HepG2 (cell line): ENCODE measurements around the gene NT5C2. TPM values are rescaled to one million over a fixed set of nuclear protein-coding genes. Genes with fewer than 3 reads are reported as not detected.
A peak's percentile ranks its signal among the peaks of the same experiment; 100 is the strongest.

ENCODE experiments used
- ADNP ChIP-seq: sonication (generic); formaldehyde crosslinking; IDR thresholded peaks from 2 replicates; pipeline ENCODE4 v1.4.0; 2020; ENCODE audit warnings: missing genetic modification reagents
- CAMTA2 ChIP-seq: sonication (generic); formaldehyde crosslinking; IDR thresholded peaks from 2 replicates; pipeline ENCODE4 v1.4.0; 2020; ENCODE audit warnings: mild to moderate bottlenecking, missing genetic modification reagents, borderline replicate concordance
- EED ChIP-seq: sonication (generic); formaldehyde crosslinking; IDR thresholded peaks from 2 replicates; pipeline ENCODE4 v1.5.0; 2020; ENCODE audit warnings: mild to moderate bottlenecking, missing genetic modification reagents
- FOSL2 ChIP-seq: sonication (generic); formaldehyde crosslinking; IDR thresholded peaks from 2 replicates; pipeline ENCODE4 v1.4.0; 2020; ENCODE audit warnings: missing genetic modification reagents
- GPN1 ChIP-seq: sonication (generic); formaldehyde crosslinking; IDR thresholded peaks from 2 replicates; pipeline ENCODE4 v1.5.1; 2020; ENCODE audit warnings: missing genetic modification reagents, borderline replicate concordance
- HMG20B ChIP-seq: conservative IDR thresholded peaks from 2 replicates; pipeline ENCODE4 v1.6.1; 2016; ENCODE audit warnings: missing genetic modification reagents, missing compliant biosample characterization
- HOXA7 ChIP-seq: sonication (generic); formaldehyde crosslinking; IDR thresholded peaks from 2 replicates; pipeline ENCODE4 v1.8.1; 2022; ENCODE audit warnings: mild to moderate bottlenecking, missing genetic modification reagents, moderate library complexity
- HOXD1 ChIP-seq: sonication (generic); formaldehyde crosslinking; IDR thresholded peaks from 2 replicates; pipeline ENCODE4 v1.5.0; 2020; ENCODE audit warnings: missing genetic modification reagents
- IRF1 ChIP-seq: sonication (generic); formaldehyde crosslinking; IDR thresholded peaks from 2 replicates; pipeline ENCODE4 v1.4.0; 2020; ENCODE audit warnings: low read depth, mild to moderate bottlenecking, missing genetic modification reagents
- KDM6A ChIP-seq: IDR thresholded peaks from 2 replicates; pipeline ENCODE4 v1.6.1; 2016; ENCODE audit warnings: low read depth
- KLF12 ChIP-seq: sonication (generic); formaldehyde crosslinking; IDR thresholded peaks from 2 replicates; pipeline ENCODE4 v1.4.0; 2020; ENCODE audit warnings: missing genetic modification reagents, borderline replicate concordance
- LCORL ChIP-seq, 2 experiments: fragments of 450-650 bp in 1 of 2; sonication (generic) in 1 of 2; formaldehyde crosslinking in 1 of 2; IDR thresholded peaks; 2 replicates each; pipeline versions ENCODE4 v1.5.0 to v1.6.1; 2017 to 2020; ENCODE audit warnings: antibody characterized with exemption in 1 of 2, missing genetic modification reagents in 1 of 2
- SMAD1 ChIP-seq: sonication (generic); formaldehyde crosslinking; IDR thresholded peaks from 2 replicates; pipeline ENCODE4 v1.4.0; 2020; ENCODE audit warnings: missing genetic modification reagents, low read depth, mild to moderate bottlenecking, borderline replicate concordance
- TSC22D2 ChIP-seq: sonication (generic); formaldehyde crosslinking; IDR thresholded peaks from 2 replicates; pipeline ENCODE4 v1.5.1; 2020; ENCODE audit warnings: missing genetic modification reagents, mild to moderate bottlenecking, borderline replicate concordance
- ZBED4 ChIP-seq: sonication (generic); formaldehyde crosslinking; IDR thresholded peaks from 2 replicates; pipeline ENCODE4 v1.4.0; 2020; ENCODE audit warnings: missing genetic modification reagents, borderline replicate concordance
- ZNF451 ChIP-seq: sonication (generic); formaldehyde crosslinking; IDR thresholded peaks from 2 replicates; pipeline ENCODE4 v1.5.0; 2020; ENCODE audit warnings: mild to moderate bottlenecking, missing genetic modification reagents
- ZNF589 ChIP-seq: sonication (generic); formaldehyde crosslinking; conservative IDR thresholded peaks from 2 replicates; pipeline ENCODE4 v1.8.0; 2022; ENCODE audit warnings: mild to moderate bottlenecking, moderate library complexity, missing genetic modification reagents
- ZNF749 ChIP-seq: sonication (generic); formaldehyde crosslinking; IDR thresholded peaks from 2 replicates; pipeline ENCODE4 v1.8.0; 2022; ENCODE audit warnings: mild to moderate bottlenecking, missing genetic modification reagents, moderate library complexity, borderline replicate concordance
- ZSCAN9 ChIP-seq: IDR thresholded peaks from 2 replicates; pipeline ENCODE4 v1.6.1; 2016; ENCODE audit warnings: borderline replicate concordance
- polyA plus RNA-seq, 8 experiments: library from polyadenylated mRNA; depleted of rRNA in 3 of 8; stranded (reverse) in 7 of 8; unstranded in 1 of 8; fragments of >200 nt; fragmentation: Illumina TruSeq in 4 of 8; extraction: Trizol in 4 of 8; gene quantifications; 2 replicates each; pipeline versions ENCODE4 v1.2.1 to v1.2.3, GENCODE V29; 2011 to 2016; ENCODE audit warnings: low read depth in 4 of 8, missing spikeins in 1 of 8, mixed read lengths in 1 of 8; ENCODE audit not compliant: insufficient read depth in 1 of 8
- total RNA-seq, 5 experiments: library from RNA; depleted of rRNA; stranded (reverse); fragments of >200 nt; fragmentation: Illumina TruSeq; extraction: Trizol; gene quantifications; 2 replicates each; pipeline ENCODE4 v1.2.3, GENCODE V29; 2016; ENCODE audit warnings: low read depth in 1 of 5
- TF ChIP-seq, protein P1 (sequence below): sonication (generic); formaldehyde crosslinking; IDR thresholded peaks from 2 replicates; pipeline ENCODE4 v1.5.0; 2020; ENCODE audit warnings: missing genetic modification reagents
- TF ChIP-seq, protein P2 (sequence below): sonication (generic); formaldehyde crosslinking; IDR thresholded peaks from 2 replicates; pipeline ENCODE4 v1.9.0; 2022; ENCODE audit warnings: missing genetic modification reagents, mild to moderate bottlenecking, borderline replicate concordance

The NT5C2 gene
- total and polyA plus RNA-seq, 2 of the 13 experiments (the other 11 are each of a cell fraction or from before 2014, with no cell fraction given), result 40.6 to 55.2 TPM

- peak; percentile 73; the same call in 1 of the 2 replicates for TF ChIP-seq LCORL (IDR thresholded peaks at IDR 0.05)
- peak; percentile 92 for TF ChIP-seq LCORL (CRISPR knock-in tag; IDR thresholded peaks at IDR 0.05)
- TF ChIP-seq ZBED4 (CRISPR knock-in tag), result no peak
- no peak for TF ChIP-seq ZNF451 (CRISPR knock-in tag)
- TF ChIP-seq, protein P1, sequence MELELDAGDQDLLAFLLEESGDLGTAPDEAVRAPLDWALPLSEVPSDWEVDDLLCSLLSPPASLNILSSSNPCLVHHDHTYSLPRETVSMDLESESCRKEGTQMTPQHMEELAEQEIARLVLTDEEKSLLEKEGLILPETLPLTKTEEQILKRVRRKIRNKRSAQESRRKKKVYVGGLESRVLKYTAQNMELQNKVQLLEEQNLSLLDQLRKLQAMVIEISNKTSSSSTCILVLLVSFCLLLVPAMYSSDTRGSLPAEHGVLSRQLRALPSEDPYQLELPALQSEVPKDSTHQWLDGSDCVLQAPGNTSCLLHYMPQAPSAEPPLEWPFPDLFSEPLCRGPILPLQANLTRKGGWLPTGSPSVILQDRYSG, result no peak
- no peak for TF ChIP-seq FOSL2 (CRISPR knock-in tag)
- TF ChIP-seq TSC22D2, result no peak
- TF ChIP-seq ZSCAN9 (CRISPR knock-in tag), result no peak
- TF ChIP-seq SMAD1 (CRISPR knock-in tag), result no peak
- TF ChIP-seq, protein P2, sequence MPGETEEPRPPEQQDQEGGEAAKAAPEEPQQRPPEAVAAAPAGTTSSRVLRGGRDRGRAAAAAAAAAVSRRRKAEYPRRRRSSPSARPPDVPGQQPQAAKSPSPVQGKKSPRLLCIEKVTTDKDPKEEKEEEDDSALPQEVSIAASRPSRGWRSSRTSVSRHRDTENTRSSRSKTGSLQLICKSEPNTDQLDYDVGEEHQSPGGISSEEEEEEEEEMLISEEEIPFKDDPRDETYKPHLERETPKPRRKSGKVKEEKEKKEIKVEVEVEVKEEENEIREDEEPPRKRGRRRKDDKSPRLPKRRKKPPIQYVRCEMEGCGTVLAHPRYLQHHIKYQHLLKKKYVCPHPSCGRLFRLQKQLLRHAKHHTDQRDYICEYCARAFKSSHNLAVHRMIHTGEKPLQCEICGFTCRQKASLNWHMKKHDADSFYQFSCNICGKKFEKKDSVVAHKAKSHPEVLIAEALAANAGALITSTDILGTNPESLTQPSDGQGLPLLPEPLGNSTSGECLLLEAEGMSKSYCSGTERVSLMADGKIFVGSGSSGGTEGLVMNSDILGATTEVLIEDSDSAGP (CRISPR knock-in tag), result no peak
- peak; percentile 68 for TF ChIP-seq KDM6A (CRISPR knock-in tag)
- TF ChIP-seq IRF1 (CRISPR knock-in tag), result no peak
- no peak for TF ChIP-seq HOXD1 (CRISPR knock-in tag)
- TF ChIP-seq KLF12, result no peak
- no peak for TF ChIP-seq GPN1 (CRISPR knock-in tag)
- TF ChIP-seq ADNP (CRISPR knock-in tag), result no peak
- no peak for TF ChIP-seq ZNF749 (CRISPR knock-in tag)
- peak; percentile 47; the same call in 1 of the 2 replicates for TF ChIP-seq HMG20B (CRISPR knock-in tag)
- no peak for TF ChIP-seq EED
- no peak for TF ChIP-seq ZNF589
- TF ChIP-seq CAMTA2 (CRISPR knock-in tag), result no peak
- no peak for TF ChIP-seq HOXA7 (CRISPR knock-in tag)
These were observed 71.9 kb downstream of the NT5C2 start (continued) for GRCh38 chr10:103120977-103121735.
